ENCODE data around the gene SLC2A9.
"Not testable (repeated sequence)": the region's sequence is repeated elsewhere in the genome, so short reads cannot be mapped to it uniquely, and the experiment has no call there.

SLC2A9 gene

DNA sequence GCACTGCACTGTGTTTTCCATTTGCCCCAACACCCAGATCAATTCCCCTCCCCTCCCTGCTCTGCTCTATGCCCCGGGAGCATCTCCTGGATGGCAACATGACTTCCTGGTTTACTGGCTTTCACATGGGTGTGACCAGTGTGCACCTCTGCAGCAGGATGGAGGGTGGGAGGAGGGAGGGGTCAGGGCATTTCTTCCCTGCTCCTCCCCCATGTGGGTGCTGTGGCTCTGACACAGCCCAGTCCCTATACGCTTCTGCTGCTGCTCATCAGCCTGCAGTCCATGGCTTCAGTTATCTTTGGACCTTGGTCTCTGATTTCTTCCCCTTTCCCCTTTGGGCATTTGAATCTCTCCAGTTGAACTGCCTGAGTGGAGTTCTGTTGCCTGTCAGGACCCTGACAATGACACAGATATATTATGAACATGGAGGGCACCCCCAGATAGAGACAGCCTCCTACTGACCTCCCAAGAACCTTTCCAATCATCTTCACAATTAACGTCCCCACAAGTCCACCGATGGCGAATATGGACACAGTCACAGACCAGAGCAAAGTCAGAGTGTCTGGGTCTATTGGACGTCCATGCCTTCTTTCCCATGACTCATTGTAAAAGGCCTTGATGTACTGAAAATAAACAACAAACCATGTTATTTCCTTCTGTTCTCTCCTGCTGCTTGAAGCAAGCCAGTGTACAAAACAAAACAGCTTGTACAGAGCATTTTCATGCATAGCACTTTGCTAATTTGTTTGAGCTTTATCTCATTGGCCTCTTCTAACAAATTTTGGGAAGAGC, 24.8 kb downstream of the SLC2A9 start:
- no peak for DNase-seq (ENCODE audit: low read depth)

DNA sequence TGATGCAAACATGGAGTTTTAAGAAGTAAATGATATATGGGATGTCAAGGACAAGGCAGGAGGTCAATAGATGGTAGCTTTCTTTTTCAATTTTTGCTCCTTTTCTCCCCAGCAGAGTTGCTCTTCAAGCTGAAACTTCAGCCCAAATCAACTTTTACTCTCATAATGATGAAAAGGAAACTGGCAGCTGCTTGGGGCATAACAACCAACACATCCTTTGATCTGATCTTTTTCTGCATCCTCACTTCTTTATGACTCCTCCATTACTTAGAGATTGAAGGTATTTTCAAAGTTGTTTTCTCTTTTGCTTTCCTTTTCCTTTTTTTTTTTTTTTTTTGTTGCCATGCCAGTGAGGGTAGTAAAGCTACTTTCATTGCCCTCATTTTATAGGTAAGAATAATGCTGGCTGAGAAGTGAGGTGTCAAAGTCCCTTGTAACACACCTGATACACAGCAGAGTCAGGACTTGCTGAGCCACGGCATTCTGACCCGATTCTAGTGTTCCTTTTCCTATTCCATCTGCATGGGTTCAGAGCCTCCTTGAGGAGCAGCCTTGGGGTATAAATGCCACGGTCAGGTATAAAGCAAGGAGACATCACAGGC, 26.9 kb downstream of the SLC2A9 start:
- DNase-seq (ENCODE audit: low read depth) = no peak

DNA sequence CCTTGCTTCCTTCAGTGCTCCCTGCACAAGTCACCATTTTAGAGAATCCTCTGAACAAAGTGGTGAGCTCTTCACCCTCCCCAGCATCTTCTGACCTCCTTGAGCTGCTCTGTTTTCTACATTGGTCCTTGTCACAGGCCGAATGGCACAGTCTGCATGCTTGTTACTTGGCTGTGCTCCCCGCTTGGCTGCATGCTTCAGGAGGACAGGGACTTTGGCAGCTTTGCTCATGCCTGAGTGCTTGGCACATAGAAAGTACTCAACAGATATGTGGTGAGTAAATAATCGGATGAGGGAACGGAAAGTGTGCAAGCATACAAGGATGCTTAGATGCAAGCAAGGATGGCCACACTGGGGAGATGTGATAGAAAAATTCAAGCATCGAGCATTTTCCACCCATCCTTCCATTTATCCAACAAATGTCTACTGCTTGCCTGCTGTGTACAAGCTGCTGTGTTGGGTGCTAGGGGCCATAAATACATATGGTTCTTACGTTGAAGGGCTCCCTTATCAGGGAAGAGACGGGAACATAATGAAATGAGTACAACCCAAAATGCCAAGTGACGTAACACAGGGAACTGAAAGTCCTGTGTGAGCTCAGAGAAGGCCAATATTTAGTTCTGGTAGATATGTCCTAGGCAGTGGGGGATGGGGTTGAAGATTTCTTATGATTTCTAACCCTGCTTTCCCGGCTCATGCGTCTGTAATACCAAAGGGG, 31.2 kb downstream of the SLC2A9 start:
- no peak for DNase-seq (ENCODE audit: low read depth)

DNA sequence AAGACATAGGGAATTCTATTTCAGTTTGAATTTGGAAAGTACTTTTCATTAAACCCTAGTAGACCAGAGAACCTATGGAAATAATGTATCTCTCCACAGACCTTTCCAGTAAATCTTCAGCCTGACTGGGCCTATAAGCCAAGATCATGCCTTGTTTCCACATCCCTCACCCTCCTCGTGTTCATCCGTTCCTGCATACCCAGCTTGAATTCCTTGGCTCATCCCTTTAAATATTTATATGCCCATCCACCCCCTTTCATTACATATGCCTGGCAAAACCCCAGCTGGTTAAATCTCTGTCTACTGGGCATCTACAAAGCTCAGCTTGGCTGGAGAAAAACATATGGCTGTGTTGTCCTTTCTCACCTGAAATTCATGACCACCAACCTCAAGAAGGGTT, 32.4 kb downstream of the SLC2A9 start:
- DNase-seq (ENCODE audit: low read depth) = no peak

DNA sequence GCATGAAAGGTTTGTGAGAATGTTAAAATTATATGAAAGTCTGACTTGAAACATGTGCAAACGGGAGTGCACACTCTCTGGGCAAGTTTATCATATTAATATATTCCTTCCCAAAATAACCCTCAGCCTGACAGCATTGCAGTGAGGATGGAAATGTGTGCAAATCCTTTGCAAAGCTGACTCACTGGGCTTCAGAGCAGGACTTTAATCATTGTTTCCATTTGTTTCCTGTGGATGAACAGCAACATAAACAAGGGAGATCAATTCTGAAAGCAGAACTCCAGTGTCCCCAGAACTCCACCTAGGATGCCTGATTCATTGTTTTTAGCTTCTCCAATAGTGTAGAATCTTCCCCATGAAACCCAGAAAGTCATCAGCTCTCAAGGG, 32.9 kb downstream of the SLC2A9 start:
- no peak for DNase-seq (ENCODE audit: low read depth)

DNA sequence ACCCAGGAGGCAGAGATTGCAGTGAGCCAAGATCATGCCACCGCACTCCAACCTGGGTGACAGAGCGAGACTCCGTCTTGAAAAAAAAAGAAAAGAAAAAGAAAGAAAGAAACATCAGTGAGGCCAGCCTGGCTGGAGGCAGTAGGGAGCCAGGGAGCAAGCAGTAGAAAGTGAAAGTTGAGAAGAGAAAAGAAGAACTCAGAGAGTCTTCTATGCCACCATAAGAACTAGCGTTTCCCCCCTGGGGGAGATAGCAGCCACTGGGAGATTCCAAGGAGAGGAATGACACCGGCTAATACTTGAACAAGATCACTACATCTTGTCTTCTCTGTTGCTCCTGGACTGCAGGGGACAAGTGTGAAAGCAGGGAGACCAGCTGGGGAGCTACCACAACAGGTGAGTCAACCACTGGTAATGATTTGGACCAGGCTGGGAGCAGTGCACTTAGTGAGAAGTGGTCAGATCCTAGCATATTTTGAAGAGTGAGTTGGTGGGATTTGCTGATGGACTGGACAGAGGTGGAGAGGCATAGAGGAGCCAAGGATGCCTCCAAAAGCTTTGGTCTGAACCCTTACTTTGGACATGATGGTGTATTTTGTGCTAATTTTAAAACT, 33.4 kb downstream of the SLC2A9 start:
- no peak for DNase-seq (ENCODE audit: low read depth)

DNA sequence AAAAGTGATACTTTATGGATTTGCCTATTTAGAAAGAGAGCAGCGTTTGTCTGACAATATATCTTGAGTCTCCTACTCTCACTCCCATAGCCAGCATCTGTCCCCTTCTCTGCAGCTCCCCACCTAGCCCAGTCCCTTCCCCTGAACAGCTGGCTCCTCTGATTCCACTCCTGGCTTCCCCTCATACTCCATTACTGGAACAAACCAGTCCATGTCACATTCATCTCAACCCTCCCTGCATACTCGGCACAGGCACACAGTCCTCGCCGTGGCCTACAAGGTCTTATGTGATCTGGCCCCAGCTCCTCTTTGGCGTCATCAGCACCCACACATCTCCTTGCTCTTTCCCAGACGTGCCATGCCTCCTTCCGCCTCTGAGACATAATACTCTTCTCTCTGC, 36.7 kb downstream of the SLC2A9 start:
- DNase-seq (ENCODE audit: low read depth) = no peak

DNA sequence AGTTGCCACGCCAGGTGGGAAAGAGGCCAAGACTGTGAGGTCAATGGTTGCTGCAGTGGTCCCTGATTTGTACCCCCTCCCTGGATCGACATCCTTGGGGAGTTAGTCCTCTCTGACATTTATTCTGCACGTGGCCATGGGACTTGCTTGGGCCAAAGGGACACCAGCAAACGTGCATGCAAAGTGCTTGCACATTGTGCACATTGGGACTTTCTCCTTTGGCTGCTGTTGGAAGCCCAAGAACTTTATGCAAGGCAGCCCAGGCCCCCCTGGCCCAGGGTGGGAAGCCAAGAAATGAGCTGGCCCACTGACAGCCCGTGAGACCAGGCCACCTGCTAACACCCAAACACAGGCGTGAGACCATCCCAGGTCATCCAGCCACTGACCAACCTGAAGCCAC, 38.1 kb downstream of the SLC2A9 start:
- no peak for DNase-seq (ENCODE audit: low read depth)

DNA sequence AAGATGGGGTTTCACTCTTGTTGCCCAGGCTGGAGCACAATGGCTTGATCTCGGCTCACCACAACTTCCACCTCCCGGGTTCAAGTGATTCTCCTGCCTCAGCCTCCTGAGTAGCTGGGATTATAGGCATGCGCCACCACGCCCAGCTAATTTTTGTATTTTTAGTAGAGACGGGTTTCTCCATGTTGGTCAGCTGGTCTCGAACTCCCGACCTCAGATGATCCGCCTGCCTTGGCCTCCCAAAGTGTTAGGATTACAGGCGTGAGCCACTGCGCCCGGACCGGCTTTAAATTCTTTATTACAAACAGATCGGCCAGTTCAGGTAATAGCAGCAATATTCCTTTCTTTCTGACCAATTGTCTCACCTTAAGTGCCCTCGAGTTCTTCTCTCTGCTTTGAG, 39.4 kb downstream of the SLC2A9 start:
- DNase-seq (ENCODE audit: low read depth) = not testable (repeated sequence)

DNA sequence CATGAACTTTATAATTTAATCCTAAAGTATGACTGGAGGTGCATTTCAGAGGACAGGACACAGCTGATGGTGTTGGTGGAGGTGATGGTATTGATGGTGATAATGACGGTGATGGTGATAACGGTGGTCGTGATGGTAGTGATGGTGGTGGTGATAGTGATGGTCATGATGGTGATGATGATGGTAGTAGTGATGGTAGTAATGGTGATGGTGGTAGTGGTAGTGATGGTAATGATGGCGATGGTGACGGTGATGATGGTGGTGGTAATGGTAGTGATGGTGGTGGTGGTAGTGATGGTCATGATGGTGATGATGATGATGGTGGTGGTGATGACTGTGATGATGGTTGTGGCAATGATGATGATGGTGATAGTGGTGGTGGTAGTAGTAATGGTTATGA, 40.4 kb downstream of the SLC2A9 start:
- no peak for DNase-seq (ENCODE audit: low read depth)

DNA sequence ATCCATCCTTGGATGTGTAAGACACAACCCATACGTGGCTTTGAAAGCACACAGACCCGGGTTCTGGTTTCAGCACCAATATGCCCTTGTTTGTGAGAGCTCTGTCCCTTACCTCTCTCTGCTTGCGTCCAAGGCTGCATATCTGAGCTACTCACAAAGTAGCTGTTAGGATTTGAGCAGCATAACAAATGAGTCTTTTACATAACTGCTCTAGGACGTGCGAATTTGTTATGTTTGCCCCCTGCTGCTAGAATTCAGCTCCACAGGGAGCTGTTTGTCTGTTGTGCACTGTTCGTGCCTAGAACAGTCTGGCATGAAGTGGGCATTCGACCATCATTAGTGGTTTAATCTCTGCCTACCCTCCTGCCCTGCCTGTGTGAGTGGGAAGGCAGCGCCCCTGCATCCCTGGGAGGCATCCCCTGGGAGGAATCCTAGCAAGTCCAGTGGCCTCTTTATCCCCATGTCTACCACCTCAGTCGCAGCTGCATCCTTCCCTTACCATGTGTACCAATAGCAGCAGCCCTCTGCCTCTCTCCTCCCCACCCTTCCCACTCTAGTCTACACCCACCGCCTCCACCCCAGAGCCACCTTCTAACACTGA, 42.1 kb downstream of the SLC2A9 start:
- DNase-seq (ENCODE audit: low read depth) = no peak

DNA sequence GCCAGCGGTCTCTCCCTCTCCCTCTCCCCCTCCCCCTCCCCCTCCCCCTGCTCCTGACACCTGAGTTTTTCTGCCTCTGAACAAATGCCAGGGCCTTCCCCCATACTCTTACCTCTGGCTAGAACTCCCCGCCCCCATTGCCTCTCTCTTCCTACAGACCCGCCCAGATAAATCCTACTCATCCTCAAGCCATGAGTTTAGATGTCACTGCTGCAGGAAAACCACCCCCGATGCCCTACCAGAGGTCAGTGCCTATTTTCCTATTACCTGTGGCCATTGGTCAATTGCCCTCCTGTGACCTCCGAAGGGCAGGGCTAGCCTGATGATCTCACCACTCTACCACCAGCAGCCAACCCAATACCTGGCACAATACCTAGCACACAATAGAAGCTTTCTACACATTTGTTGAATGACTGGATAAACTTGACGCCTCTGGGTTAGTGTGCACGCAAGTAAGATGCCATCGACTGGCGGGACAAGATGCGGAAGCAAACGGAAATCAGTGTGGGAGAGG, 43.7 kb downstream of the SLC2A9 start:
- DNase-seq (ENCODE audit: low read depth) = no peak

DNA sequence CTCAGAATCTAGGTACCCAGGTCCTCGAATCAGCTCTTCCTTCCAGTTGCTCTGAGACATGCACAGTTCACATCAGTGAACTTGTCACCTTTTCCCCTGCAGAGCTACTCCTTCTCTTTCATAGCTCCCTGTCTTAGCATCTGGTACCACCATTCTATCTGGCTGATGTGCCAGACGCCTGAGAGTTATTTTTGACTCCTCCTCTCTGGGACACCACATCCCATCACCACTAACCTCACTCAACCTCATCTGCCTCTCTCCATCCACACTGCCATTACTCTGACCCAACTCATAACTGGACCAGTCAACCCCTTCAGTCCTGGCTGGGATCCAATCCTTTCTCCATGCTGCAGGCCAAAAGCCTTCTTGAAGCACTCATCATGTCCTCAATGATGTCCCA, 44.5 kb downstream of the SLC2A9 start:
- DNase-seq (ENCODE audit: low read depth) = no peak

DNA sequence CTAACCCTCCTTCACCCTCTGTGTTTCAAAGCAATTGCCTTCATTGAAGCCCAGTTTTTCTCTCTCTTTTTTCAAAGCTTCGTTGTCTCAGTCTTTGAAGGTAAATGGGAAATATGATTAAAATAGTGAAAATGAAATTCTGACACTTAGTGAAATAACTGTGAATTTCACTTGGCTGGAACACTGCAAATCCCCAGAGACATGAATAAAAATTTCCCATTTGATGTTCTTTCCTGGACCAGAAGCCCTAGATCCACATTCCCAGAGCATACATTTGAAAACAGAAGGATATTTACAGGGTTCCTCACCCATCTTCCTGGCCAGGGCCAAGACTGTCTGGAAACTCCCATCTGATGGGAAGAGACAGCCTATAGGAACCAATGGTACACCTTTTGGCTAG, 45.0 kb downstream of the SLC2A9 start:
- no peak for DNase-seq (ENCODE audit: low read depth)

DNA sequence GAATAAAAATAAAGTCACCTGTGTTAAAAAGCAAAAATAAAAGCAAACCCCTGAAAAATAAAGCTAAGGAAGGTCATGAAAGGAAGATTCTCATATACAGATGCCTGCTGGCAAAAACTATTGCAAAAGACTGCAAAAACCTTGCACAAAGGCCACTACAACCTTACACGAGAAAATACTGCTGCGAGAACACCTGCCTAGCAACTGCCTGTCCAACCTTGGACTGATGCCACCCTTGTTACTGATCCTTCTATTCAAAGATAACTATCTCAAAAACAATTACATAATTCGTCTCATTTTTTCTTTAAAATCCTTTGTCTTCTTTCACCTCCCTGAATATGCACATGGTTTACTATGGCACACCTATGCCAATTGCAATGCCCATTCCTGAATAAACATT, 49.6 kb downstream of the SLC2A9 start:
- no peak for DNase-seq (ENCODE audit: low read depth)

DNA sequence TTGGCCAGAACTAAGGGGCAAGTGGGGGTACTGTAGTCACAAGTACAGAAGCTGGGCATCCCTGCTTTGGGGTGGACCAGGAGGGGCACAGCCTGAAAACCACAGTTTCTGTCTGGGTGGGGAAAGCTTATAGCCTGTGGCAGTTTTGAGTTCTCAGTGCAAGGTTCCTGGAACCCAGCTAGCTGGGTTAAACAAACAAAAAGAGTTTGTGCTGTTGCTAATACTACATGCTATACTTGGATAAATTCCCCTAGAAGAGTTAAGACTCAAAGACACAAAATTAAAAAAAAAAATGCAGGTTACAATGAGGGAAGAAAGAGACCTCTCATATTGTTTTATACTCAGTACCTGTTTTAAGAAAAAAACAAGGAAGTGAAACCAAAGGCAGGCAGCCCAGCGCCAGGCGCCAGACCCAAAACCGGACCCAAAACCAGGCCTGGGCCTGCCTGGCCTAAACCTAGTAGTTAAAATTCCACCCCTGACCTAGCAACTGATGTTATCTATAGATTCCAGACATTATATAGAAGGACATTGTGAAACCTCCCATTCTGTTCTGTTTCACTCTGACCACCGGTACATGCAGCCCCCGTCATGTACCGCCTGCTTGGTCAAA, 50.8 kb downstream of the SLC2A9 start:
- no peak for DNase-seq (ENCODE audit: low read depth)

DNA sequence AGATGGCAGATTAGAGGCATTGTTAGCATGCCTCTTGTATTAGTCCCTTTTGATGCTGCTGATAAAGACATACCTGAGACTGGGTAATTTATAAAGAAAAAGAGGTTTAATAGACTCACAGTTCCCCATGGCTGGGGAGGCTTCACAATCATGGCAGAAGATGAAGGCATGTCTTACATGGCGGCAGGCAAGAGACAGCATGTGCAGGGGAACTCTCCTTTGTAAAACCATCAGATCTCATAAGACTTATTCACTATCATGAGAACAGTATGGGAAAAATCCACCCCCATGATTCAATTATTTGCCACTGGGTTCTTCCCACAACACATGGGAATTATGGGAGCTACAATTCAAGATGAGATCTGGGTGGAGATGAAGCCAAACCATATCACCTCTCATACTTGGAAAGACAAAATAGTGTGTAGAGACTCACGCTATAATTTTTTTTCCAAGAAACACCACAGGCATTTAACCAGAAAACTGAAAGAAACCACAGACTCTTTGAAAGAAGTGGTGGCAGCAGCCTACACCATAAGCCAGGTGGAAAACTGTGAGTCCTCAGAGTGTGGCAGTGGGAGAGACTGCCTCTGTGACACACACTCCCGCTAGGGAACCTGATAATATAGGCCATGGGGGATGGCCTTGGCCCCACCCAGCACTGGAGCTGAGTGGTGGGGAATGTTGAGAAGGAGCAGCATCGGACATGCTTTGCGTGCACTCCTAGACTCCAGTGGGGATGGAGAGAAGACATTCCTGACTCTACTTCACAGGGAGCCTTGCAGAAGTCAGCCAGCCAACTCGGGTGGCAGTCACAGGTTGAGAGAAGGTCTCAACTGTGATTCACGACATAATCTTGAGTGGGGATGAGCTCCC, 51.5 kb downstream of the SLC2A9 start:
- DNase-seq (ENCODE audit: low read depth) = no peak

DNA sequence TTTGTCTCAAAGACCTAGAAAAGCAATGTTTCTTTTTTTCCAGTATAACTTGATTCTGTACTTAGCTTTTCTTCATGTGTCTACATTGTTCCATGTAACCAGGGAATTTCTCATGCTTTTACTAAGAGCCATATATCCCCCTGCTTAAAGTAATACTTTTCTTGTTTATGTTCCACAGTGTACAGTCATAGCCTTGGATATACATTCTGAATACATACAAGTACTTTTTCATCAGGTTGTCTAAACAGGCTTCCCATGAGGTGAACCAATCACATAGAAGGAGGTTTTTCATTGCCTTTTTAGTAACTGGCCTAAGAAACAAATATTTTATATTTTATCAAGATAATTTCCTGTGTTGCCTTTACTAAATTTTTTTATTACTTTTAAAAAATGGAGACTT, 52.8 kb downstream of the SLC2A9 start:
- no peak for DNase-seq (ENCODE audit: low read depth)

DNA sequence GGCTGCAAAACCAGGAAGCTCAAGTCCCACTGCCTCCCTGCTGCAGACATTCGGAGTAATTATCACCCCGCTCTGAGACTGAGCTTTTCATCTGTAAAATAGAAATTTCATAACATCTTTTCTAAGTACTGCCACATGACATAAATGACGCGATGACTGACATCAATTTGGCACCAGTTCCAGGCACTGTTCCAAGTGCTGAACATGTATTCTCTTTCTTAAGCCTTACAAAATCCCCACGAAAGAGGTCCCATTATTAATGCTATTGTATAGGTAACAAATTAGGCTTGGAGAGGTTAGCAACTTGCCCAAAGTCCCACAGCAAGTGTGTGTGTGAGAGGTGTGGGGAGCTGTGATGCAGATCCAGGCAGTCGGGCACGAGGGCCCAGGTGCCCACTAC, 56.4 kb downstream of the SLC2A9 start:
- DNase-seq (ENCODE audit: low read depth) = no peak

DNA sequence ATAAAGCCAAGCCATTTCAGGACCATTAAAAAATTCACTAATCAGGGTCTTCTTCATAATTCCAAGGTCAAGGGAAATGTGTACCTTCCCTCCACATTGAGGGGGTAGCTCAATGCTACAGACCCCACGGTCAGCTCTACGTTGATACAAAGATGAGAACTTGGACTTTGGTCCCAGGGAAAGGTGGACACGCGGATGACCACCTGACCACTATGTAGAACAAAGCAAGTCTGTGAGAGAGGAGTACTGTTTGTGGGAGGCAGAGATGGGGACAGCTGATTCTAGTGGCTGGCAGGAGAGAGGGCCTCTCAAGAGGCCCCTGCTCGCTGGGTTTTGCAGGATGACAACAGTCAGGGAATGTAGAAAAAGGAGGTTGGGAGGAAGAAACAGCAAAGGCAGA, 58.0 kb downstream of the SLC2A9 start:
- no peak for DNase-seq (ENCODE audit: low read depth)
